NB4 (cell line): Measurements from ENCODE around the gene SMYD3.

ENCODE experiments used
- DNase-seq: peaks from one replicate; pipeline ENCODE4 v3.0.0; 2010; ENCODE audit warnings: low read depth
- H3K4me3 ChIP-seq: one replicate; pipeline ENCODE4 v1.5.1; 2011; ENCODE audit warnings: mild to moderate bottlenecking, low read depth, low read length, moderate library complexity
- MYC ChIP-seq: IDR thresholded peaks from 2 replicates; pipeline ENCODE4 v1.6.1; 2011; ENCODE audit warnings: low read depth, low read length
- POLR2A ChIP-seq: IDR thresholded peaks from 2 replicates; pipeline ENCODE4 v1.6.1; 2011; ENCODE audit warnings: mild to moderate bottlenecking; ENCODE audit not compliant: insufficient read length; ENCODE audit errors: extremely low read depth
- TF ChIP-seq, protein P1 (sequence below): IDR thresholded peaks from 2 replicates; pipeline ENCODE4 v1.6.1; 2011; ENCODE audit warnings: low read depth, low read length
- TF ChIP-seq, protein P2 (sequence below): IDR thresholded peaks from one replicate; pipeline ENCODE4 v1.5.1; 2012; ENCODE audit warnings: low read depth, low read length

Gene SMYD3

DNA sequence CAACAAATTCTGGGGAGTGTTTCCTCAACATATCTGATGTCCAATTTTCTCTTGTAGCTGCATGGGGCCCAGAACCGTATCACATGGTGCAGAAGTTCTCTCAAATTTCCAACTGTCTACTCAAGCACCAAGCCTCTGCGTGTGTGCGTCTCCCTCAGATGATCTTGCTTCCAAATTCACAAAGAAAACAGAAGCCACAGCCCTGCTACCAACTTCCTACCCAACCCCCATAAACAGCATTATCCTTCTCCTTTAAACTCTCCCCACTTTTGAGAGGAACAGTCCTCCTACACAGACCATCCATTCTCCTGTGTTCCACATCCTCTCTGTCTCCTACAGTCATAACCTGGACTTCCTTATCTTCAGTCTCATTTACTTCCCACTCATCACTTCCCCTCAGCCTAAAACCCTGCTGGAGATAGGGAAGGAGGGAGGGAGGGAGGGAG lies 354.1 kb downstream of the SMYD3 start:
- TF ChIP-seq MYC = no peak
- TF ChIP-seq, protein P1, sequence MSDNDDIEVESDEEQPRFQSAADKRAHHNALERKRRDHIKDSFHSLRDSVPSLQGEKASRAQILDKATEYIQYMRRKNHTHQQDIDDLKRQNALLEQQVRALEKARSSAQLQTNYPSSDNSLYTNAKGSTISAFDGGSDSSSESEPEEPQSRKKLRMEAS = no peak
- TF ChIP-seq, protein P2, sequence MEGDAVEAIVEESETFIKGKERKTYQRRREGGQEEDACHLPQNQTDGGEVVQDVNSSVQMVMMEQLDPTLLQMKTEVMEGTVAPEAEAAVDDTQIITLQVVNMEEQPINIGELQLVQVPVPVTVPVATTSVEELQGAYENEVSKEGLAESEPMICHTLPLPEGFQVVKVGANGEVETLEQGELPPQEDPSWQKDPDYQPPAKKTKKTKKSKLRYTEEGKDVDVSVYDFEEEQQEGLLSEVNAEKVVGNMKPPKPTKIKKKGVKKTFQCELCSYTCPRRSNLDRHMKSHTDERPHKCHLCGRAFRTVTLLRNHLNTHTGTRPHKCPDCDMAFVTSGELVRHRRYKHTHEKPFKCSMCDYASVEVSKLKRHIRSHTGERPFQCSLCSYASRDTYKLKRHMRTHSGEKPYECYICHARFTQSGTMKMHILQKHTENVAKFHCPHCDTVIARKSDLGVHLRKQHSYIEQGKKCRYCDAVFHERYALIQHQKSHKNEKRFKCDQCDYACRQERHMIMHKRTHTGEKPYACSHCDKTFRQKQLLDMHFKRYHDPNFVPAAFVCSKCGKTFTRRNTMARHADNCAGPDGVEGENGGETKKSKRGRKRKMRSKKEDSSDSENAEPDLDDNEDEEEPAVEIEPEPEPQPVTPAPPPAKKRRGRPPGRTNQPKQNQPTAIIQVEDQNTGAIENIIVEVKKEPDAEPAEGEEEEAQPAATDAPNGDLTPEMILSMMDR = no peak
- no peak for TF ChIP-seq POLR2A
- peak; percentile 55 for DNase-seq
- no peak overlapping the region for H3K4me3 ChIP-seq

DNA sequence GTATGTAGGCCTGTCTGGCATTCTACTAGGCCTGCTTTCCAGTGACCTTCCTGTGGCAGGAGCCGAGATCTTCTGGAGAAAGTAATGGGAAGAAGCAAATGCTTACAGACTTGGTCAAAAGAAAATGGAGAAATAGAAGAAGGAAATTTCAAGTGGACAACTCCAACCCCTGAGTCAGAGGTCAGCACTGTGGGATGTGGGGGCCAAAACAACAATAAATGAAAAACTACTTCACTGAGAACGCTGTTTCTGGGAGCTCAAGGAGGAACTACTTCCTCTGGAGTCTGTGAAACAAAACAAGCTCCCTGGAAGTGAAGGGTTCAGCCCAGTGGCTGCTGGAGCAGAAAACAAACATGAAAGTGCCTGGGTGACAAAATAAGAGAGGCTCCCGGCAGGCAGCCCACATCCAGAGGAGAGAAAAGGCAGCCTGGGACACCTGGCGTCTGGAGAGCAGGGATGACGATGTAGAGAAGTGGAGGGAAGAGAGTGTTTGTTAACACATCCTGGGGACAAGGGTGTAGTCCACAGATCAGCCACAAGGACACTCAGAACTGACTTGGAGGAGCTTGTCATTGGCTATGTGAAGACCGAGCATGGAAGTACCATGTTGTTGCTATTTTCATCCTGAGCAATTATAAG lies 355.2 kb downstream of the SMYD3 start:
- no peak for DNase-seq
- H3K4me3 ChIP-seq = no peak overlapping the region
- TF ChIP-seq, protein P1 = no peak
- no peak for TF ChIP-seq POLR2A
- TF ChIP-seq, protein P2 = no peak
- no peak for TF ChIP-seq MYC

DNA sequence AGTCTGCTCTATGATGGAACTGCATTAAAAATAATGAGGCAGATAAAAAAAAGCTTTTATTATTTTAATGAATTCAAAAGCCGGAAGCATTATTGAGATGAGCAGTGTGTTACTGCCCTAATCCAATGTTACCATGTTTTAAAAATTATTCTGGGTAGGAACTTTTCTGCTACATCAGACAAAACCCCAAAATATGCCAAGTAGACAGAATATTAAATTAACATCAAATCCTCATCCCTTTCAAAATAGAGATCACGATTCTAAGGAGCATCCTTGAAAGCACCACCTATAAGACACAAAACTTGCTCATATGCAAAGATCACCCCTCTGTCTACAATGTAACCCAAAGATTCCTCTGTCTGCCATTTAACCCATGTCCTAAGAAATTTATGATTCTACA lies 357.5 kb downstream of the SMYD3 start:
- DNase-seq = no peak
- H3K4me3 ChIP-seq = no peak overlapping the region
- TF ChIP-seq, protein P1 = no peak
- TF ChIP-seq MYC = no peak
- TF ChIP-seq, protein P2 = no peak
- TF ChIP-seq POLR2A = no peak

DNA sequence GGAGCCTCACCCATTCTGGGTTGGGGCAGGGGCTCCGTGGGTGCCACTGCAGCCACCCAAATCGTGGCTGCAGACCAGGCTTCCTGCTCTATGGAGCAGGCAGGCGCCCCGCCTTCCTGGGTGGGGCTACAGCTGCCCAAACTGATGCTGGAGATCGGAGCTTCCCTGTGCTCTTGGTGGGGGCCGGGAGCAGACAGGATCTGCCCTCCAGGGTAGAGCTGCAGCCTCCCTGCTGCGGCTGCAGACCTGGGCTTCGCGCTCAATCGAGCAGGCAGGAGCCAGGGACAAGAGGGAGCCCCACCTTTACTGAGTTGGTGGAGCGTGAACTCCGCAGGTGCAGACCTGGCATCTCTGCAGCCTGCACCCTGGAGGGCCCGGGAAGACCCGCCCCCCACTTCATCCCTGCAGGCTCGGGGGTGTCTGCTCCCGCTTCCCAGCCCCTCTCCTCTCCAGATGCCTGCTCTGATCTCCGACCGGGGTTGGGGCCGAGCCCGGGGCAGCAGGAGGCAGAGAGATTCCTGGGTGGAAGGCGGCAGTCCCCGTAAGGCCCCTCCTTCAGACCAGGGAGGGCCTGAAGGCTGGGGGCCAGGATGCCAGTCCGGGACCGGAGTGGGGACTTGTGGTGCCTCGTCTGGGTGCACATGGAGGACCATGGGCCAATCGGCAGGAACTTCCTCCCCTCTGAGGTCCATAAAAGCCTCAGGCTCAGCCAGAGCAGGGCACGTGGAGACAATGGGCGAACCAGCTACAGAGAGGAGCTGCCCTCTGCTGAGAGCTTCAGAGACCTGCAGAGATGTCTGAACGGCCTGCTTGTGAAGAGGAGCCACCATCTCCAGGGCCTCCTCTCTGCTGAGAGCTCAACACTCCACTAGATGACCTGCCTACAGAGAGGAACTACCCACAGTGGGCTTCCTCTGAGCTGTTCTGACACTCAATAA lies 359.3 kb downstream of the SMYD3 start:
- no peak overlapping the region for H3K4me3 ChIP-seq
- TF ChIP-seq, protein P2 = no peak
- TF ChIP-seq POLR2A (no peak), MYC (no peak)
- TF ChIP-seq, protein P1 = no peak
- DNase-seq = no peak

DNA sequence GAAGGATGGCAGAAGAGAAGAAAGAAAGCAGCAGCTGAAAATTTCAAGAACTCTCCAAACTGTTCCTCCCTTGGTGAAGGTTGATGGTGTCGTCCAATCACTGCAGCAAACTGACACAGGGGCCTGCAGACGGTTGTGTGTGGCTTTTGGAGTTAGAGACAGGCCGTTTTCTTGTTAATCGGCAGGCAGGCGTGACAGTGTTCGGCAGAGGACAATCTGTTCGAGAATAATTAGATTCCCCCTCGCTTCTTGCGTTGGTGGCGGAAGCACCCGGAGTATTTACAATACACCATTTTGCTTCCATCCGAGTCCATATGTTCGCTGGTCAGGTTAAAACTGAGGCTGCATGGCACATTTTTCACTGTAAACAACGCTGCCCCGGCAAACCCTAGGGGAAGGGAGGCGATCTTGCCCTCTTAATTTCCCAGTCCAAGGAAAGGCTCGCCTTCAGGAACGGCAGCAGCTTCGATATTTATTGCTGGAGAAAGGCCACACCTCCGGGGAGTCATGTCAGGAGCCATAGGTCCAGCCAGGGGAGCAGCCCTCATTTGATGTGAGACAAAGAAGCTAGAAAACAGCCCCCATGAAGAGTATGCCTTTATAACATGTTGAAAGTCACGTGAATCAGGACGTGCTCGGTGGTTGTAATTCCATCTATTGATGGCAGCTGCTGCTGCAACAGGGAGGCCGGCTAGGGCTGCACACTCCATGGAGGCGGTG lies 360.1 kb downstream of the SMYD3 start:
- no peak overlapping the region for H3K4me3 ChIP-seq
- TF ChIP-seq, protein P1 = no peak
- no peak for DNase-seq

DNA sequence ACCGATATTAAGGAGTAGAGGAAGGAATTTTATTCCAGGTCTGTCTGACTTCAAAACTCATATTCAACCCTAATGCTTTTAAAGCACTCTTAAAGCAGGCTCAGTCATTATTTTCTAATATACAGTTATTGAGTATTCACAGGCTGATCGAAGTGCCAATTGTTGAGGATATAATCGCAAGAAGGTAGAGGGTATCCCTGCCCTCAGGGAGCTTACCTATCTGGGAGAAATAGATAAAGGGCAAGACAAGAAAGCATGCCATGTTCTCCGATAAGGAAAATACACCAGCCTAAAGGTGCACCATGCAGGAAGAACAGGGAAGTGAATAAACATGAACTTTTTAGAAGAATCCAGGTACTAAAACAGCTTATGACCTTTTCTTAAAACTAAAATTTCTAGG lies 361.2 kb downstream of the SMYD3 start:
- TF ChIP-seq, protein P2 = no peak
- TF ChIP-seq, protein P1 = no peak
- no peak overlapping the region for H3K4me3 ChIP-seq
- DNase-seq = no peak
